Tibial nerve (tissue), 4 donors: ENCODE data around the gene PDILT. TPM values are rescaled to one million over a fixed set of nuclear protein-coding genes. Genes with fewer than 3 reads are reported as not detected.
A peak's percentile ranks its signal among the peaks of the same experiment; 100 is the strongest.

ENCODE experiments used
- DNase-seq, 2 donors: peaks; one replicate each; pipeline ENCODE4 v3.0.0-alpha.2; 2019; ENCODE audit warnings: low spot score in 2 of 2
- H3K27ac ChIP-seq, 4 donors: fragments of 200-600 bp; sonication (generic) in 3 of 4; one replicate each; pipeline ENCODE4 v1.5.1; 2017 to 2019; ENCODE audit warnings: mild to moderate bottlenecking in 1 of 4
- H3K27me3 ChIP-seq, 2 donors: fragments of 200-600 bp; sonication (generic) in 1 of 2; one replicate each; pipeline versions ENCODE4 v1.5.1 to v1.6.0; 2017 to 2019
- H3K36me3 ChIP-seq, 3 donors: fragments of 200-600 bp; sonication (generic); one replicate each; pipeline ENCODE4 v1.5.1; 2018 to 2019
- H3K4me1 ChIP-seq, 4 donors: fragments of 200-600 bp; sonication (generic) in 3 of 4; one replicate each; pipeline ENCODE4 v1.5.1; 2017 to 2019
- H3K4me3 ChIP-seq, 4 donors: fragments of 200-600 bp; sonication (generic) in 3 of 4; one replicate each; pipeline ENCODE4 v1.5.1; 2017 to 2019; ENCODE audit warnings: mild to moderate bottlenecking in 1 of 4, moderate library complexity in 1 of 4
- H3K9me3 ChIP-seq, 4 donors: fragments of 200-600 bp; sonication (generic) in 3 of 4; one replicate each; pipeline ENCODE4 v1.5.1; 2017 to 2019
- CTCF ChIP-seq, 5 experiments: fragments of 200-600 bp in 3 of 5; fragments of 450-650 bp in 2 of 5; sonication (generic) in 3 of 5; IDR thresholded peaks; one replicate each; pipeline ENCODE4 v1.5.1; 2016 to 2019; ENCODE audit warnings: antibody characterized with exemption in 5 of 5, mild to moderate bottlenecking in 3 of 5, moderate library complexity in 2 of 5
- EP300 ChIP-seq, 2 donors: sonication (generic); formaldehyde crosslinking; IDR thresholded peaks; one replicate each; pipeline ENCODE4 v1.6.1; 2017; ENCODE audit warnings: antibody characterized with exemption in 2 of 2, mild to moderate bottlenecking in 1 of 2
- POLR2A ChIP-seq, 2 donors: fragments of 450-650 bp; IDR thresholded peaks; one replicate each; pipeline ENCODE4 v1.6.1; 2017; ENCODE audit warnings: antibody characterized with exemption in 2 of 2, mild to moderate bottlenecking in 2 of 2, moderate library complexity in 2 of 2
- WGBS, 2 donors: methylation state at CpG; one replicate each; pipeline ENCODE4 v1.1.5; 2018; 5-methylcytosine and 5-hydroxymethylcytosine counted together
- total RNA-seq, 4 donors: library from RNA; depleted of rRNA; stranded (reverse); fragments of >200 nt; gene quantifications; one replicate each; pipeline ENCODE4 v1.1.0, GENCODE V29; 2016

The PDILT gene
- total RNA-seq, 4 donors from 2014 or later: not detected

- Histone ChIP-seq H3K27me3 (no peaks in the 10 kb centered on the region), H3K27ac (no peak overlapping the region), H3K4me3 (no peak overlapping the region), H3K36me3 (no peaks in the 10 kb centered on the region), H3K9me3 (peaks cover 0 to 8% (median 2%) of the 10 kb centered on the region in 4 donors), H3K4me1 (no peaks in the 10 kb centered on the region)
- WGBS, 2 donors: 66 to 84% methylated on average over 1 of the region's 1 CpG
- no peak for DNase-seq
- no peak for TF ChIP-seq CTCF (IDR thresholded peaks at IDR 0.05)
- no peak for TF ChIP-seq EP300 (IDR thresholded peaks at IDR 0.05)
- TF ChIP-seq POLR2A (IDR thresholded peaks at IDR 0.05): no peak
Measured at GRCh38 chr16:20415541-20415940, 11.0 kb upstream of the PDILT start.

GRCh38 chr16:20411055-20411454, 6.5 kb upstream of the PDILT start:
- Histone ChIP-seq H3K27me3 (no peaks in the 10 kb centered on the region), H3K36me3 (no peaks in the 10 kb centered on the region), H3K4me3 (no peak overlapping the region), H3K4me1 (no peaks in the 10 kb centered on the region), H3K27ac (no peak overlapping the region), H3K9me3 (peaks cover 0 to 8% (median 1%) of the 10 kb centered on the region in 4 donors)
- WGBS, 2 donors: 87 to 88% methylated on average over 2 of the region's 2 CpGs
- TF ChIP-seq CTCF (IDR thresholded peaks at IDR 0.05) (no peak), EP300 (IDR thresholded peaks at IDR 0.05) (no peak)
- DNase-seq: no peak

GRCh38 chr16:20410121-20410723, 5.7 kb upstream of the PDILT start:
- WGBS, 2 donors: 60 to 75% methylated on average over 6 of the region's 6 CpGs

GRCh38 chr16:20409398-20410120, 5.0 kb upstream of the PDILT start, which contains the start of gene ACSM5:
TSS of gene ACSM5 (plus strand) at chr16:20409534. CDS start at chr16:20411485, 1,951 bp downstream.
- H3K36me3 ChIP-seq: no peaks in the 10 kb centered on the region
- WGBS, 2 donors: 57 to 58% methylated on average over 6 of the region's 6 CpGs
- no peaks in the 10 kb centered on the region for H3K4me1 ChIP-seq
- H3K4me3 ChIP-seq: peak within 1 kb of the TSS in 1 of 4 donors; percentile 7
- TF ChIP-seq CTCF (IDR thresholded peaks at IDR 0.05): no peak
- TF ChIP-seq POLR2A (IDR thresholded peaks at IDR 0.05): no peak
- peak in 1 of 2 donors; percentile 32 for TF ChIP-seq EP300 (IDR thresholded peaks at IDR 0.05)
- peaks cover 0 to 4% (median 0%) of the 10 kb centered on the region in 4 donors for H3K9me3 ChIP-seq
- no peaks in the 10 kb centered on the region for H3K27me3 ChIP-seq
- peak; percentile 49 to 64 for DNase-seq
- peak within 1 kb of the TSS in 3 of 4 donors; percentile 59 to 82 (median 64) for H3K27ac ChIP-seq

More at GRCh38 chr16:20410121-20410723, 5.7 kb upstream of the PDILT start:
- no peaks in the 10 kb centered on the region for H3K4me1 ChIP-seq
- DNase-seq: no peak
- peak overlapping the region in 1 of 4 donors; percentile 6 for H3K4me3 ChIP-seq
- TF ChIP-seq EP300 (IDR thresholded peaks at IDR 0.05): no peak
- TF ChIP-seq CTCF (IDR thresholded peaks at IDR 0.05): no peak
- TF ChIP-seq POLR2A (IDR thresholded peaks at IDR 0.05): no peak
- H3K9me3 ChIP-seq: peaks cover 0 to 4% (median 0%) of the 10 kb centered on the region in 4 donors
- H3K36me3 ChIP-seq: no peaks in the 10 kb centered on the region
- no peaks in the 10 kb centered on the region for H3K27me3 ChIP-seq
- H3K27ac ChIP-seq: peak overlapping the region in 3 of 4 donors; percentile 59 to 82 (median 64)

- Histone ChIP-seq H3K27me3 (no peaks in the 10 kb centered on the region), H3K27ac (no peak overlapping the region), H3K4me3 (no peak overlapping the region), H3K9me3 (no peaks in the 10 kb centered on the region), H3K36me3 (no peaks in the 10 kb centered on the region), H3K4me1 (no peaks in the 10 kb centered on the region)
- no peak for TF ChIP-seq CTCF (IDR thresholded peaks at IDR 0.05)
- TF ChIP-seq EP300 (IDR thresholded peaks at IDR 0.05): no peak
- no peak for TF ChIP-seq POLR2A (IDR thresholded peaks at IDR 0.05)
- DNase-seq: no peak
- WGBS, 2 donors: 86 to 91% methylated on average over 2 of the region's 2 CpGs
Measured at GRCh38 chr16:20402651-20403050, 1.9 kb downstream of the PDILT start.
